IPS-NIHi7 (cell line): ENCODE results near the gene CAMSAP1.

ENCODE experiments used
- DNase-seq: peaks from one replicate; pipeline ENCODE4 v3.0.0; 2012; ENCODE audit warnings: mixed read lengths; ENCODE audit errors: extremely low spot score

The CAMSAP1 gene

GRCh38 chr9:135761150-135761844 lies 146.0 kb downstream of the CAMSAP1 start:
- no peak for DNase-seq

- no peak for DNase-seq
Measured at GRCh38 chr9:135760465-135760864, 146.9 kb downstream of the CAMSAP1 start.

DNA sequence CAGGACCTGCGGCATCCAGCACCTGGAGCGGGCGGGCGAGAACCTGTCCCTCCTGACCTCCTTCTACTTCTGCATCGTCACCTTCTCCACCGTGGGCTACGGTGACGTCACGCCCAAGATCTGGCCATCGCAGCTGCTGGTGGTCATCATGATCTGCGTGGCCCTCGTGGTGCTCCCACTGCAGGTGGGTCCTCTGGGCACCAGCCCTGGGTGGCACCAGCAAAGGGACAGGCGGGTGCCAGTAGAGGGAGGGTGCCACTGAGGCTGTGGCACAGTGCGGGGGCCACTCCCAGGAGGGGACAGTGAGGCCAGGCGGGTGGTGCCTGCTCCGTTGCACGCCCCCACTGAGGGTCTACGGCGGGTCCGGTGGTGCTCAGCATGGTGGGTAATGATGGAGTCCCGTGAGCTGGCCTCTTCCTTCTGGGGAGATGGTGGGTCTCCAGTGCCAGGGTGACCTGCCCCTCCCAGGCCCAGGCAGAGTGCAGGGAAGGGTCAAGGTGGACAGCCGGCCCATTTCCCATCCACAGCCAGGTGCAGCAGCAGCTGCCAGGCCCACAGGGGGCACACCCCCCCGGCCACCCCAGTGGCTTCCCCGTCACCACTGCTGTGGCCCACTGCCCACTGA lies 147.6 kb downstream of the CAMSAP1 start:
- DNase-seq = no peak

GRCh38 chr9:135758870-135759269 lies 148.5 kb downstream of the CAMSAP1 start:
- DNase-seq = no peak
